Stimulated activated CD4-positive, alpha-beta T cell treated with anti-CD3 and anti-CD28 coated beads, Interleukin-1b, Interleukin-23, amount 100 ng/mL, for 48 hours (primary cell): ENCODE measurements around the gene NPLOC4.

Source experiments
- DNase-seq: peaks from one replicate; pipeline ENCODE4 v3.0.0-alpha.2; 2020

NPLOC4 gene

GRCh38 chr17:81544281-81544974 lies 92.5 kb downstream of the NPLOC4 start:
- no peak for DNase-seq

DNA sequence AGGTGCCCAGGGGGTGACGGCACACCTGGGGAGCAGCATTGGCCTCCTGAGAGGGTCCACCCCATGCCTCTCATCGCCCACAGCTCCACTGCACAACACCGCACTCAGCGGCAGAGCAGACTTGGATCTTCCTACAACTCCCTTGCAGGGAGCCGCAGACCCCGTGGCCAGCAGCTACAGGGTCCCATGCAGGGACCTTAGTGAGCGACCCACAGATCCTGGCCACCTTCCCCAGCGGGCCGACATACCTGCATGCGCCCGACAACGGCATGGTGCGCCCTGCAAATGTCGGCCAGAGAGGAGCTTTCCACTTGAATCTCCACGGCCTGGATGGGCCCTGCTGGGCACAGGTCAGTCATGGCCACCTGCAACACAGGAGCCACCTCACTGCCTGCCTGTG lies 93.2 kb downstream of the NPLOC4 start:
- DNase-seq = no peak

- no peak for DNase-seq
Measured at GRCh38 chr17:81543339-81543675, 93.6 kb downstream of the NPLOC4 start.

- DNase-seq = no peak
Measured at GRCh38 chr17:81542431-81543338, 94.2 kb downstream of the NPLOC4 start.

DNA sequence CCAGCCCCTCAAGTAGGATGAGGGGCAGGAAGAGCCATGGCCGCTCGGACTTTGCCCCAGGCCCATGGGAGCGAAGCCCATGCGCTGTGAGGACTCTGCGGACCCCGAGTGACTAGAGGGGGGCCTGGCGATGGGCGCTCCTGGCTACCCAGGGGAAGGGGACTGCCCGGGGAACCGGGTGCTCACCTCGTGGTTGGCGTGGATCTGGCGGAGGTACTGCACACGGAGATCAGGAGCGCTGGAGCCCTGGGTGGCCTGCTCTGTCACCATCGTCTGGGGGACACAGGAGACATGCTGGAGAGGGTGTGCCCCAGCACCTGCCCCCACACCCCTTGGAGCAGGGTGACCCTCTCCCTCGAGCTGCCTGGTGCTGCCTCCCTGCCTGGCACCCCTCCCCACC lies 95.8 kb downstream of the NPLOC4 start:
- no peak for DNase-seq

- DNase-seq = no peak
Measured at GRCh38 chr17:81540676-81541027, 96.3 kb downstream of the NPLOC4 start.

DNA sequence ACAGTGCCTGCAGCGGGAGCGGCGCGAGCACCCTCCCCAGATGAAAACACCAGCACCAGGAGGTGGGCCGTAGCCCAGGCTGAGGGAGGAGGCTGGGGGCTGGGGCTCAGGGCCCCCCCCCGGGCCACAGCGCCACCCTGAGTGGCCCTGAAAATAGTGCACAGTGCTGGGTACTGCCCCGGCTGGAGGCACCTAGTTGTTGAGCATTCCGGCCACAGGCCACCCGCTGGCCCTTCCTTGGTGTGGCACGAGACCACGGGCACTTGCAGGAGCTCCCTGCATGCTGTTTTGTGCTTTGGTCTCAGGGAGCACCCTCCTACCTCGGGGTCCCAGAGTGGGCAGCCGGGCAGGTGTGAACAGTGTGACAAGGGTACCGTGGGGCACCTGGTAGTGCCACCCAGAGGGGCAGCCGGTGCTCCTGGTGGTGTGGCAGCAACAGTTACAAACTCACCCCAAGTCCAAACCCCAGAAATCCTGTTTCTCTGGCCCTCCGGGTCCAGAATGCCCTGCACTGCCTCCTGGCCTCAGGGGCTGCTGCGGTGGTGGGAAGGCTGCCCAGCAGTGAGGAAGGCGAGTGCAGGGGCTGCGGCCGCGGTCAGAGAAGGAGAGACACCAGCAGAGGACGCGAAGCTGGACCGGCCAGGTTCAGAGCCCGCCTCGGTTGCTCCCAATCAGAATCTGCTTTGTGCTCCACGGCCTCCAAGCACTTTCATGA lies 96.8 kb downstream of the NPLOC4 start:
- no peak for DNase-seq

GRCh38 chr17:81539571-81539900 lies 97.4 kb downstream of the NPLOC4 start:
- DNase-seq = no peak

DNA sequence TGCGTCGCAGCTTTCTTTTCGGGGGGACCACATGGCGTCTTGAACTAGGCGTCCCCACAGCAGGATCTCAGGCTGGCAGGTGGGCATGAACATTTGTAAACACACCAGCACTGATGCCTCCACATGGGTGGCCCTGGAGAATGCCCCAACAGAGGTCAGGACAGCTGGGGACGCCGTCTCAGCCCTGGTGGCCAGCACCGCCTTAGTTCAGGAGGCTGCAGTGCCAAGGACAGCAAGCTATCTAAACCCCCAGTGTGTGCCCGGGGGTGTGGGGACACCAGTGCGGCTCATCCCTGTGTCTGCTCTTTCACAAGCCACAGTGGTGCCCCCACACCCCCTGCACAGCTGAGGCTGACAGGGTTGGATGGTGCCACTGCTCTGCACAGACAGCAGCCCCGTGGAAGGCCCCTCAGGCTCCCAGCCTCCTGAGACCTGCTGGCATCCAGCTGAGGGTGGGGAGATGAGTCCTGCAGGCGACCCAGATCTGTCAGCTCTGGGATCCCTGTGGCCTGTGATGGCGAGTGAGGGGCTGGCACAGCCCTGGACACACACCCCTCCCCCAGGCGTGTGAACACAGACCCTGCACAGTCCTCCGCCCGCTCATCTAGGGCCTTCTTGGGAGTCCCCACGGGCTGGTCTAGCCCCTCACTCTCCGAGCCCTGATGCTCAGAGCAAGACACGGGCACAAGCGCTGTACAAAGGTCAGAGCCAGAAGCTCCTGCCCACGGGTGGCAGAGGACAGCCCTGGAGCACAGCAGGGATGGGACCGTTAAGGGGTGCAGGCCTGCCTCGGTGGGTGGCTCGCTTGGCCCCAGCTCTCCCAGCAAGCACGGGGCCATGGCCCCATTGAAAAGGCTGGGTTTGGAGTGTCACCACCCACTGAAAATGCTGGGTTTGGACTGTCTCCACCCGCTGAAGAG lies 98.0 kb downstream of the NPLOC4 start:
- DNase-seq = no peak

DNA sequence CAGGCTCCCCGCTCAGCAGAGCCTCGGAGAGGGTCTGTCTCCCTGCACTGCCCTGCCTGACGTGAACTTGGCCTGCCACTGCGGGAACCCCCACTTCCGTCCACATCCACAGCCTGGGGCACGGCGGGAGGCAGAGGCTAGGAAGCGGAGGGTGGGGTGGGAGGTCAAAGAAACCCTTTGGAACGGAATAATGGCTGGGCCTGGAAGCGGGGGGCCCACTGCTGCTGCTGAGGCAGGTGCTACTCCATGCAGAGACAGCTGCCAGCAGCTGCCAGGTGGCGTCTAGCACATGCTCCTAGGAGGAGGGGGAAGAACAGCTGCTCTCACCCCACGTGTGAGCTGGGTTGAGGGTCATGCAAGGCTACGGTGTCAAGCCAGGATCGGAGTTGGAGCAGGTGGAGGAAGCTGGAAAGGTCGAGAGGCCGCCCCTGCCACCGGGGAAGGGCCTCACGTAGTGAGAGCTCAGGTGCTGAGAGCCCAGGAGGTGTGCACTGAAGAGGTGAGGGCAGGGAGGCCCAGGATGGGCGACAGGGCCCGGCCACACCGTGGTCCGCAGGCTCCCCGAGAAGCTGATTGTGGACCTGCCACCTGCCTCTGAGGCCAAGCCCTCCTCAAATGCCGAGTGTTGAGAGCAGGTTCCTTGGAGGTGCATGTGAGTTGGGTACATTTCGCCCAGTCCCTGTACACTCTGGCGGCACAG lies 98.9 kb downstream of the NPLOC4 start:
- no peak for DNase-seq

DNA sequence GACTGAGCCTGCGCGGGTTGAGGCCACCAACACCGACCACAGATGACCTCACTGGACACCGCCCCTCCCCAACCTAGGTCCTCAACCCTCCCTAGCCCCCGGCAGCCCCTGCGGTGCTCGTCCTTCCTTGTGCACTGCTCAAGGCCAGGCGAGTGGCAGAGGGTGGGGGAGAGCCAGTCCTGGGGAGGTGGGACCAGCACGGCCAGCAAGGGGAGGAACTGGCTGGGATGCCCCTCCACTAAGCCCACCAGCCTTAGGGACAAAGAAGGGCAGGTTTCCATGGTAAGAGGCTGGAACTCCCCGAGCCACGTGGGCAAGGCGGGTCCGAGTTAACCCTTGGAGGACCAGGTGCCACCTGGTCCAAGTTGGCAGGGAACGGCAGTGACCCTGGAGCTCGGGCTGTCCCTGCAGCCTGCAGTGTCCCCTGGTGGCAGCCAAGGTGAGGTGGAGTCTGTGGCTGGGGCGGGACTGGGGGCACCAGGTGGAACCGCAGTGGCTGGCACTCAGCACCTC lies 99.5 kb downstream of the NPLOC4 start:
- no peak for DNase-seq

GRCh38 chr17:81536299-81537290 lies 100.3 kb downstream of the NPLOC4 start:
- DNase-seq = no peak

- DNase-seq = no peak
Measured at GRCh38 chr17:81535480-81536298, 101.2 kb downstream of the NPLOC4 start.

- DNase-seq = no peak
Measured at GRCh38 chr17:81535007-81535328, 101.9 kb downstream of the NPLOC4 start.

- DNase-seq = no peak
Measured at GRCh38 chr17:81534157-81535006, 102.5 kb downstream of the NPLOC4 start.

DNA sequence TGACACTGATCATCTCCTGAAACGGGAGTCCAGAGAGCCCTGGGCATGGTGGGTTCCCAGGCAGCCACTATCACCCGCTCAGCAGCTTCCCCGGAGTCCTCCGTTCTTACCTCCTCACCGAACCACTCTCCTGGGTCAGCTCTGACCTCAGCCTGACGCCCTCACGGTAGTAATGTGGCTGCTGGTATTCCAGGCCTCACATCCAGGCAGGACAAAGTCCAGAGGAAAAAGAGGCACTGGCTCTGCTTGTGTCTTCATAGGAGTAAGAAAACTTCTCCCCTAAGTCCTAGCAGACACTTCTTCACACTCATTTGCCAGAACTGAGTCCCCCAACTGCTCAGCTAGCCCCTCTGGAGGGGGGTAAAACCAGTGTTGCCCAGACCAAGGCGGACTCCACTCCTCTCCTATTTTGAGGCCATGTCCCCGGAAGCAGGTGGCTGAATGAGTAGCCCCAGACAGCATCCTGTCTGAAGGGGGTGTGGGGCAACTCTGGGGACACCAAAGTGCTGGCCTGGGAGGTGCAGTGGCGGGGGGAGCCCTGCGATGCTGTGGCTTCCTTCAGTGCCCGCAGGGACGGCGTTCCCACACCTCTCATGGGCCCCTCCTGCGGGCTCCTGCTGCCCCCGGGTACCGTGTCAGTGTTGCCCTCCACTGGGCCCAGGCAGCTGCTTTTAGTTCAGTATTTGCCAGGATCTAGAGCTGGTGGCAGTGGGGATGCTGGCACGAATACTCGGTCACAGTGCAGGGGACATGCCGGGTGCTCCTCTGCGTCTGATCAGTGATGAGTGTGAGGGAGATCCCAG lies 103.4 kb downstream of the NPLOC4 start:
- no peak for DNase-seq

GRCh38 chr17:81532490-81533287 lies 104.2 kb downstream of the NPLOC4 start:
- no peak for DNase-seq
